Lung (tissue), 12 donors: ENCODE measurements around the gene BTBD1. TPM values are rescaled to one million over a fixed set of nuclear protein-coding genes. Genes with fewer than 3 reads are reported as not detected.
"Not testable (repeated sequence)": the region's sequence is repeated elsewhere in the genome, so short reads cannot be mapped to it uniquely, and the experiment has no call there.

Source experiments
- ATAC-seq: fragments of 200-7000 bp; cut with Tn5 transposase; one replicate; pipeline ENCODE4 v1.9.1; 2020; ENCODE audit warnings: moderate number of reproducible peaks; ENCODE audit not compliant: insufficient read depth, low FRiP score
- DNase-seq, 3 donors: peaks; one replicate each; pipeline ENCODE4 v3.0.0-alpha.2; 2013 to 2017
- H3K27ac ChIP-seq, 2 donors: one replicate each; pipeline ENCODE4 v1.5.1; 2013; ENCODE audit warnings: mild to moderate bottlenecking in 2 of 2, moderate library complexity in 2 of 2, control low read depth in 1 of 2, inconsistent platforms in 1 of 2, low read depth in 1 of 2, low read length in 1 of 2
- H3K27me3 ChIP-seq, 3 donors: one replicate each; pipeline ENCODE4 v1.5.1; 2013; ENCODE audit warnings: low read length in 2 of 3; ENCODE audit not compliant: control insufficient read depth in 3 of 3, insufficient read depth in 3 of 3
- H3K36me3 ChIP-seq, 4 donors: one replicate each; pipeline ENCODE4 v1.5.1; 2013; ENCODE audit warnings: low read length in 4 of 4, mild to moderate bottlenecking in 1 of 4, moderate library complexity in 1 of 4; ENCODE audit not compliant: control insufficient read depth in 4 of 4, insufficient read depth in 4 of 4
- H3K4me1 ChIP-seq, 5 donors: one replicate each; pipeline ENCODE4 v1.5.1; 2013; ENCODE audit warnings: low read length in 5 of 5, mild to moderate bottlenecking in 2 of 5, moderate library complexity in 1 of 5; ENCODE audit not compliant: control insufficient read depth in 5 of 5, insufficient read depth in 5 of 5
- H3K4me3 ChIP-seq: one replicate; pipeline ENCODE4 v1.5.1; 2013; ENCODE audit warnings: mild to moderate bottlenecking, control low read depth, moderate library complexity
- H3K9ac ChIP-seq, 2 donors: one replicate each; pipeline ENCODE4 v1.5.1; 2013; ENCODE audit warnings: low read length in 2 of 2, control low read depth in 1 of 2; ENCODE audit not compliant: insufficient read depth in 1 of 2
- H3K9me3 ChIP-seq, 4 donors: one replicate each; pipeline ENCODE4 v1.5.1; 2013; ENCODE audit warnings: low read length in 3 of 4, mild to moderate bottlenecking in 1 of 4, moderate library complexity in 1 of 4; ENCODE audit not compliant: control insufficient read depth in 4 of 4, insufficient read depth in 3 of 4
- CTCF ChIP-seq: IDR thresholded peaks from 2 replicates; pipeline ENCODE4 v1.5.1; 2012; ENCODE audit warnings: mild to moderate bottlenecking; ENCODE audit errors: control extremely low read depth, extremely low read depth
- WGBS, 2 donors: extraction: QIAGEN DNeasy Blood & Tissue Kit; methylation state at CpG; one replicate each; pipeline ENCODE4 v1.1.7; 2013; 5-methylcytosine and 5-hydroxymethylcytosine counted together
- polyA plus RNA-seq, 2 donors: library from polyadenylated mRNA; stranded (reverse); fragments of 200-250 nt; gene quantifications; one replicate each; pipeline ENCODE4 v1.2.1, GENCODE V29; 2013
- total RNA-seq, 2 donors: library from RNA; depleted of rRNA in 1 of 2; stranded (reverse); fragments of >200 nt in 1 of 2; gene quantifications; one replicate each; pipeline ENCODE4 v1.2.1, GENCODE V29; 2014 to 2021
- donor health status: control.
- donor health status: control.
- donor health status: Bipolar disorder and iron deficiency.
- donor health status: healthy.
- donor health status: DM: yes; HTN: yes; CAD: no.

BTBD1 gene
- total and polyA plus RNA-seq, 4 donors: 10.7 to 71.0 (median 37.0) TPM

DNA sequence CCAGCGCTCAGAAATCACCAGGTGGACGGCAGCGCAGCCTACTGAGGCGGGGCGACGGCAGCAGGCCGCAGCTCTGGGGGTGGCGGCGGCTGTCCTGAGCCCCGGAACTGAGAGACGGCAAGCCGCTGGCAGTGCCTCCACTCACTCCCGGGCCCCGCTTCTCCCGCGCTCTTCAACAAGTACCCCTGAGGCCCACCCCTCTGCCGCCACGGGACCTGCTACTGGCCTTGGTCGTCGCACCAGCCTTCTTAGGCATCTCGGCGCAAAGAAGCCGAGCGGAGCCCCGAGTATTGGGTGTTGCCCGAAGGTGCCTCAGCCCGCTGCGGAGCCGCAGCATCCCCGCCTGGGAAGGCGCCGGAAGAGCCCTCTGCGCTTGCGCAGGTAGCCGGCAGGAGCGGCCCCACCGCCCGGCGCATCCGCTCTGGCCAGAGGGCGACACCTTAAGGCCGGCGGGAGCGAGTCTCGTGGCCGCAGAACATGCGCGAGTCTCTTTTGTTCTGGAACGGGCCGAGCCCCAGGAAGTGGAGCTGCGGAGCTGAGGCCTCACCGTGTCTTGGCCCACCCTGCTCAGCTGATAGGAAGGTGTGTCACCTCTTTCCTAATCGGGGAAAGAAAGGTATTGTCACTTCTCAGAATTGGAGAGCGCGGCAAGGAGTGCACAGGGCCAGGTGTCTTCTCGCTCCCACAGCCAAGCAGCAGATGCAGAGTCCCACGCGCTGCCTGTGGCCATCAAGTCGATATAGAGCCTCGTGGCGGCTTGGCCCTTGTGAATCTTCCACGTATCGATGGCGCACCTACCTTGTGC is 55.6 kb downstream of the BTBD1 start, which contains the start of gene C15orf40:
C15orf40 (minus strand) TSS at position 369 of the 805 bp plus-strand sequence; CDS start at position 337, 32 bp downstream.
- DNase-seq (peak; percentile 91 to 95 (median 93)), ATAC-seq (peak; percentile 99)
- peak within 1 kb of the TSS; percentile 100 for H3K4me3 ChIP-seq
- peak within 1 kb of the TSS in 1 of 2 donors; percentile 61 for H3K9ac ChIP-seq
- peak within 1 kb of the TSS; percentile 58 to 83 for H3K27ac ChIP-seq
- H3K4me1 ChIP-seq: peaks cover 0 to 26% (median 8%) of the 10 kb centered on the region in 5 donors
- no peaks in the 10 kb centered on the region for H3K9me3 ChIP-seq
- peak; percentile 85 for TF ChIP-seq CTCF
- no peaks in the 10 kb centered on the region for H3K27me3 ChIP-seq
- peaks cover 5 to 15% (median 10%) of the 10 kb centered on the region in 4 donors for H3K36me3 ChIP-seq
- 0 to 2% methylated on average over 59 to 64 of the region's 64 CpGs for WGBS, 2 donors

- Histone ChIP-seq H3K9ac (peak overlapping the region in 1 of 2 donors; percentile 42), H3K9me3 (no peaks in the 10 kb centered on the region), H3K27ac (peak overlapping the region; percentile 55 to 67), H3K4me3 (peak overlapping the region; percentile 100), H3K4me1 (peaks cover 0 to 26% (median 8%) of the 10 kb centered on the region in 5 donors), H3K36me3 (peaks cover 5 to 13% (median 9%) of the 10 kb centered on the region in 4 donors), H3K27me3 (no peaks in the 10 kb centered on the region)
- 9% methylated on average over 15 of the region's 15 CpGs for WGBS, 2 donors
- peak; percentile 63 for TF ChIP-seq CTCF
- ATAC-seq: peak; percentile 83
- peak; percentile 75 to 81 (median 77) for DNase-seq
These were observed 56.3 kb downstream of the BTBD1 start for GRCh38 chr15:83010709-83011270.

- WGBS, 2 donors: 97% methylated on average over 3 of the region's 3 CpGs
- H3K27ac ChIP-seq, H3K4me3 ChIP-seq, H3K4me1 ChIP-seq, ATAC-seq, H3K9me3 ChIP-seq, H3K36me3 ChIP-seq, DNase-seq, H3K9ac ChIP-seq, H3K27me3 ChIP-seq: not testable (repeated sequence)
These were observed 66.4 kb downstream of the BTBD1 start for GRCh38 chr15:83000672-83001031.
